HEK293 (cell line): ENCODE data around the gene AADACL2.

Experiments
- REPIN1 ChIP-seq: fragments of 450-650 bp; formaldehyde crosslinking; IDR thresholded peaks from 2 replicates; pipeline ENCODE4 v1.5.1; 2017; ENCODE audit warnings: missing biosample characterization, missing genetic modification characterization, low read depth
- ZBTB7A ChIP-seq: fragments of 450-650 bp; formaldehyde crosslinking; IDR thresholded peaks from 2 replicates; pipeline ENCODE4 v1.5.1; 2016; ENCODE audit warnings: low read depth, missing biosample characterization, missing genetic modification characterization
- ZNF214 ChIP-seq: fragments of 450-650 bp; formaldehyde crosslinking; IDR thresholded peaks from 2 replicates; pipeline ENCODE4 v1.5.1; 2017; ENCODE audit warnings: missing biosample characterization, mild to moderate bottlenecking, missing genetic modification characterization, borderline replicate concordance
- ZNF280C ChIP-seq: fragments of 450-650 bp; formaldehyde crosslinking; IDR thresholded peaks from 2 replicates; pipeline ENCODE4 v1.5.1; 2016; ENCODE audit warnings: missing biosample characterization, missing genetic modification characterization
- TF ChIP-seq, protein P1 (sequence below): fragments of 450-650 bp; formaldehyde crosslinking; IDR thresholded peaks from 2 replicates; pipeline ENCODE4 v1.5.1; 2016; ENCODE audit warnings: missing biosample characterization, missing genetic modification characterization

DNA sequence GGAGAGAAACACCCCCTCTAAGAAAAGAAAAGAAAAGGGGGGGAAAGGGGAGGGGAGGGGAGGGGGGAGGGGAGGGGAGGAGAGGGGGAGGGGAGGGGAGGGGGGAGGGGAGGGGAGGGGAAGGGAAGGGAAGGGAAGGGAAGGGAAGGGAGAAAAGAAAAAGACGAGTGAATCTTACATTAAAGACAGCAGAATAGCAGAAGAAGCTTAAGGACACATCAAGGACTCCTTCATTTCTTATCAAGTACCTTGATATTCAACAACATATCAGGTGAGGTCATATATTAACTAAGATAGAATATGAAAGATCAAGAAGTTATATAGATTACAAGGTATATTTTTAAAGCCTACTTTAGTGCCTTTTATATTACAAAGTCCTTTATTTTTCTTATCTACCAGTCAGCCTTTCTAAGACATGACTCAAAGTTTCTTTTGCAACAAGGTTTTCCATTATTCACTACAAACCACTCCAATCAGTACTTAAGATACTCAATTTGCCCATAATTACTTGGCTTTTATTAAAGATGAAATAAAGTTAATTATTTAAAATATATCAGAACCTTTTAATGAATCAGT is 62.5 kb downstream of the AADACL2 start:
- TF ChIP-seq, protein P1, sequence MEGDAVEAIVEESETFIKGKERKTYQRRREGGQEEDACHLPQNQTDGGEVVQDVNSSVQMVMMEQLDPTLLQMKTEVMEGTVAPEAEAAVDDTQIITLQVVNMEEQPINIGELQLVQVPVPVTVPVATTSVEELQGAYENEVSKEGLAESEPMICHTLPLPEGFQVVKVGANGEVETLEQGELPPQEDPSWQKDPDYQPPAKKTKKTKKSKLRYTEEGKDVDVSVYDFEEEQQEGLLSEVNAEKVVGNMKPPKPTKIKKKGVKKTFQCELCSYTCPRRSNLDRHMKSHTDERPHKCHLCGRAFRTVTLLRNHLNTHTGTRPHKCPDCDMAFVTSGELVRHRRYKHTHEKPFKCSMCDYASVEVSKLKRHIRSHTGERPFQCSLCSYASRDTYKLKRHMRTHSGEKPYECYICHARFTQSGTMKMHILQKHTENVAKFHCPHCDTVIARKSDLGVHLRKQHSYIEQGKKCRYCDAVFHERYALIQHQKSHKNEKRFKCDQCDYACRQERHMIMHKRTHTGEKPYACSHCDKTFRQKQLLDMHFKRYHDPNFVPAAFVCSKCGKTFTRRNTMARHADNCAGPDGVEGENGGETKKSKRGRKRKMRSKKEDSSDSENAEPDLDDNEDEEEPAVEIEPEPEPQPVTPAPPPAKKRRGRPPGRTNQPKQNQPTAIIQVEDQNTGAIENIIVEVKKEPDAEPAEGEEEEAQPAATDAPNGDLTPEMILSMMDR: no peak
- TF ChIP-seq ZNF280C (tag by site-specific recombination) (no peak), ZNF214 (tag by site-specific recombination) (no peak), REPIN1 (no peak), ZBTB7A (tag by site-specific recombination) (no peak)
